NCI-H2196 treated with DMSO at 0.1 percent for 48 hours (cell line): ENCODE measurements around the gene AMBP.
"Not testable (repeated sequence)": the region's sequence is repeated elsewhere in the genome, so short reads cannot be mapped to it uniquely, and the experiment has no call there.

ENCODE experiments used
- DNase-seq: peaks from one replicate; lab custom pipeline; 2025; ENCODE audit not compliant: unreplicated experiment; lab: John Stamatoyannopoulos, UW

Gene AMBP

GRCh38 chr9:114053246-114054005, 24.7 kb downstream of the AMBP start:
- DNase-seq: no peak

DNA sequence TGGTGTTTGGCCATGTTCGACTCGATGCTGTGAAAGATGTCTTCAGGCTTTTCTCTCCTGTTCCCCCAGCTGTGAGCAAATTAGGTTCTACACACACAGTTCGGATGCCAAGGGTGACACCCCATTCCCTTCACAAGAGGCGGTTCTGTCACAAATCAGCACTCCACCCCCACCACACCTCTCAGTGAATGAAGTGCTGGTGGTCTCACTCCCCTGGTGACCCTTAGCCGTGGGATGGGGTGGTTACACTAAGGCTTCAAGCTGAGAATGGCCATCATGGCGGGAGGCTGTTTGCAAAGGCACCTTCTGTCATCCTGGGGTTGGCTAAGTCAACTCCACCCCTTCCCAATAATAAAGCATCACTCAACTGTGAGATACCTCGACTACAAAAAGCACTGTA, 26.4 kb downstream of the AMBP start:
- no peak for DNase-seq

- DNase-seq: no peak
Measured at GRCh38 chr9:114051281-114051680, 26.8 kb downstream of the AMBP start.

- no peak for DNase-seq
Measured at GRCh38 chr9:114050646-114051045, 27.5 kb downstream of the AMBP start.

DNA sequence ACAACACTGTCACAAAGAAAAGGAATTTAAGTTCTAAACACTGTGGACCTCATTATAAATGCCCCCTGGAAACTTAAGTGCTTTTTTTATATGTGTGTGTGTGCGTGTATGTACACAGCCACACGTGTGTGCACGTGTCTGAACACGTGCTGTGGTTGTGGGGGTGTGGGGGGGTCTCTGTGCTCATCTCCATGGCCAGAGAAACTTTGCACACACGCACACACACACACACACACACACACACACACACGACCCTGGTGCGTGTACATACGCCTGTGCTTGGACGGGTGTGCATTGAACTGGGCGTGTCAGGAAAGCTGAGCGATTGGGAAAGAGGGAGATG, 27.9 kb downstream of the AMBP start:
- no peak for DNase-seq

DNA sequence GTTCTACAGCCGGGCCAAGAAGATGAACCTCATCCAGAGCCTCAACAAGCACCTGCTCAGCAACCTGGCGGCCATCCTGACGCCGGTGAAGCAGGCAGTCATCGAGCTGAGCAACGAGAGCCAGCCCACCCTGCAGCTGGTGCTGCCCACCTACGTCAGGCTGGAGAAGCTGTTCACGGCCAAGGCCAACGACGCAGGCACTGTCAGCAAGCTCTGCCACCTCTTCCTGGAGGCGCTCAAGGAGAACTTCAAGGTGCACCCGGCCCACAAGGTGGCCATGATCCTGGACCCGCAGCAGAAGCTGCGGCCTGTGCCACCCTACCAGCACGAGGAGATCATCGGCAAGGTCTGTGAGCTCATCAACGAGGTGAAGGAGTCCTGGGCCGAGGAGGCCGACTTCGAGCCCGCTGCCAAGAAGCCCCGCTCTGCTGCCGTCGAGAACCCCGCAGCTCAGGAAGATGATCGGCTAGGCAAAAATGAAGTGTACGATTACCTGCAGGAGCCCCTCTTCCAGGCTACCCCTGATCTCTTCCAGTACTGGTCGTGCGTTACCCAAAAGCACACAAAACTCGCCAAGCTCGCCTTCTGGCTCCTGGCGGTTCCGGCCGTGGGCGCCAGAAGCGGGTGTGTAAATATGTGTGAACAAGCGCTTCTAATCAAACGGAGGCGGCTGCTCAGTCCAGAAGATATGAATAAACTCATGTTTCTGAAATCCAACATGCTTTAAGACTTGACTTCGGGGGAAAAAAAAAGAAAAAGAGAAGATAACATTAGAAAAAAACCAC, 28.5 kb downstream of the AMBP start:
- no peak for DNase-seq

DNA sequence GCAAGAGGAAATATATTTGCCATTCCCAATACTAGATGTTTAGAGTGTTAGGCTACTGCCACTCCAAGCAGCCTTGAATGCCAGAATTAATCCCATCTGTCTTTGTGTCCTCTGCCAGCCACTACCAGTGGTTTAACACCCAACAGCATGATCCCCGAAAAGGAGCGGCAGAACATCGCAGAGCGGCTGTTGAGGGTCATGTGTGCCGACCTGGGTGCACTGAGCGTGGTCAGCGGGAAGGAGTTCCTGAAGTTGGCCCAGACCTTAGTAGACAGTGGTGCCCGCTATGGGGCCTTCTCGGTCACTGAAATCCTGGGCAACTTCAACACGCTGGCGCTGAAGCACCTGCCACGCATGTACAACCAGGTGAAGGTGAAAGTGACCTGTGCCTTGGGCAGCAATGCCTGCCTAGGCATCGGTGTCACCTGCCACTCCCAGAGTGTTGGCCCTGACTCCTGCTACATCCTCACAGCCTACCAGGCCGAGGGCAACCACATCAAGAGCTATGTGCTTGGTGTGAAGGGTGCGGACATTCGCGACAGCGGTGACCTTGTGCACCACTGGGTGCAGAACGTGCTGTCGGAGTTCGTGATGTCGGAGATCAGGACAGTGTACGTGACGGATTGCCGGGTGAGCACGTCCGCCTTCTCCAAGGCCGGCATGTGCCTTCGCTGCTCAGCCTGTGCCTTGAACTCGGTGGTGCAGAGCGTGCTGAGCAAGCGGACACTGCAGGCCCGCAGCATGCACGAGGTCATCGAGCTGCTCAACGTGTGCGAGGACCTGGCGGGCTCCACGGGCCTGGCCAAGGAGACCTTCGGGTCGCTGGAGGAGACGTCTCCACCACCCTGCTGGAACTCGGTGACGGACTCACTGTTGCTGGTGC, 29.3 kb downstream of the AMBP start:
- DNase-seq: no peak

DNA sequence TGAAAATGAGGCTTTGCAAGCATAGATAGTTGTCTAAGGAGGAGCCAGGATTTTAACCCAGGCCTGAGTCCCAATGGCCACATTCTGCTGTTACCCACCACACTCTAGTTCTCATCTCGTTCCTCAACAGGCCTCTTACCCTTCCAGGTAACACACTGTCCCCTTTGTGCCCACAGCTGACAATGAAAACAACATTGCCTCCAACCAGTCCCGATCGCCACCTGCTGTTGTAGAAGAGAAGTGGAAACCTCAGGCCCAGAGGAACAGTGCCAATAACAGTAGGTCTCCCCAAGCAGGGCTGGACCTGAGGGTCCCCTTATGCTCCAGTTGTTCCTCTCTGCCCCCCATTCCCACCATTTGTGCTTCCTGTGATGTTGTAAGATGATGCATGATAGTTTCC, 30.4 kb downstream of the AMBP start:
- no peak for DNase-seq

- no peak for DNase-seq
Measured at GRCh38 chr9:114046875-114047274, 31.2 kb downstream of the AMBP start.

- DNase-seq: no peak
Measured at GRCh38 chr9:114046237-114046755, 31.8 kb downstream of the AMBP start.

DNA sequence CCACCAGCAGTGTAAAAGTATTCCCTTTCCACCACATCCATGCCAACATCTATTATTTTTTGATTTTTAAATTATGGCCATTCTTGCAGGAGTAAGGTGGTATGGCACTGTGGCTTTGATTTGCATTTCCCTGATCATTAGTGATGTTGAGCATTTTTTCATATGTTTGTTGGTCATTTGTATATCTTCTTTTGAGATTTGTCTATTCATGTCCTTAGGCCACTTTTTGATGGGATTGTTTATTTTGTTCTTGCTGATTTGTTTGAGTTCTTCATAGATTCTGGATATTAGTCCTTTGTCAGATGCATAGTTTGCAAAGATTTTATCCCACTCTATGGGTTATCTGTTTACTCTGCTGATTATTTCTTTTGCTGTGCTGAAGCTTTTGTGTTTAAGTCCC, 34.4 kb downstream of the AMBP start:
- DNase-seq: not testable (repeated sequence)

- DNase-seq: no peak
Measured at GRCh38 chr9:114039484-114039883, 38.6 kb downstream of the AMBP start.

GRCh38 chr9:114038724-114039313, 39.3 kb downstream of the AMBP start:
- no peak for DNase-seq

DNA sequence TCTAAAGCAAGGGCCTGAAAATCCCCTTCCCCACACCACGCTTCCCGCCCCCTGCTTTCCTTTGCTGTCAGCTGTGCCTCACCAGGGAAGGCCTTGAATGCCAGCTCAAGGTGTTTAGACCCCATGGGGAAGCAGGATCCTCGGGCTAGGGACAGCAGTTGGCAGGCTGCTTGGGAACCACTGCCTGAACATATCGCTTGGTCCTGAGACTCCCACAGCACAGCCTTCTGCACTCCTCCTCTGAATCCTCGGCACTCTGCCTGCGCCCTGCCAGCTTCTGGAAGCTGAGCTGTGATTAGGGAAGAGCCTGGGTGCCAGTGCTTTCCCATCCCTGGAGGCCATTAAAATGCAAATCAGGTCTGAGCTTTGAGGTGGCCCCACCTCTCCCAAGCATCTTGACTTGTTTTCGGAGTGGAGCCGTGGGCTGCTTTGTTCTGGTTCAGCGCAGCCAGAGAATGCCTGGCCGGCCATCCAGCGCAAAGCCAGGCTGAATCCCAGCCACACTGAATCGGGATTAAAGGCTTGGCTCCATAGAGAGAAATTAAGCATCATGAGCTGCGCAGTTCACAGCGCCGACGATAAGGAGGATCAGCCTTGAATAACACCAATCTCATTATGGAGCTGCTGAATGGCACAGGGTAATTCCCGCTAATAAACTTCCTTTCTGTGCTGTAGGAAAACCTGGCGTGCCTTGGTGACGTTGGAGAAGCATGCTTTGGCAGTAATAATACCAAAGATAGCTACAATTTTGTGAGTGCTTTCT, 40.0 kb downstream of the AMBP start:
- no peak for DNase-seq

- DNase-seq: no peak
Measured at GRCh38 chr9:114037249-114037648, 40.9 kb downstream of the AMBP start.

DNA sequence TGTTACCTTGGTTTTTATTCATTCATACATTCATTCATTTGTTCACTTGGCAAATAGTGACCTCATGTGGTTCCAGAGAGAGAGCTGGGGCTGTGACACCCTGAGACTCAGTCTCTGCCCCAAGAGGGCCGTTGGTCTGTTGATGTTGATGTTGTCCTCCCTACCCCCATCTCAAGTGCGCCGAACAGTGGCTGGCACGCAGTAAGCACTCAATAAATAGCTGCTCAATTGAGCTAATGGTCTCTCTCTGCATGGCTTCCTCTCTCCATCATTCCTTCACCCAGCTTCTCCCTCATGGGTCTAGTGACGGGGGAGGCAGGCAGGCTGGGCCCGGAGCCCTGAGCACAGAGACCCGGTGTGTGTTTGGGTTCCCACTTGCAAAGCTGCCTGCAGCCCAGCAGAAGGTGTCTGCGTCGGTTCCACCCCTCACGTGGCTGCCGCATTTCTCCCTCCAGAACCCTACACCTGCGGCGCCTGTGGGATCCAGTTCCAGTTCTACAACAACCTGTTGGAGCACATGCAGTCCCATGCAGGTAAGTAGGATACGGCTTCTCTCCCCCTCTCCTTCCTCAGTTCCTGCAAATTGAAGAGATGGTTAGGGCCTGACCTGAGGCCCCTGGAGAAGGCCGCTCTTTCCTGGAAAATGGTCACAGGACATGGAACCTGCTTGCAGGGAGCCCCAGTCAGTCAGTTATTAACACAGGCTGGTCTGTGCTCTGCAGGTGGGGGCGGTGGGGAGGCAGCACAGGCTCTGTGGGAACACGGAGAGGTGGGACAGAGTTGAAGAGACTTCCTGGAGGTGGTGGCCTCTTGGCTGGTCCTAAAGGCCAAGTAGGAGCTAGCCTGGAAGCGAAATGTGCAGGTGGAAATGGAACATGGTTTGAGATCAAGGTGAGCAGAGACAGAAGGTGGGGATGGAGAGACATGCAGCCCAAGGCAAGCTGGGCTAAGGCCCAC, 42.0 kb downstream of the AMBP start:
- no peak for DNase-seq

DNA sequence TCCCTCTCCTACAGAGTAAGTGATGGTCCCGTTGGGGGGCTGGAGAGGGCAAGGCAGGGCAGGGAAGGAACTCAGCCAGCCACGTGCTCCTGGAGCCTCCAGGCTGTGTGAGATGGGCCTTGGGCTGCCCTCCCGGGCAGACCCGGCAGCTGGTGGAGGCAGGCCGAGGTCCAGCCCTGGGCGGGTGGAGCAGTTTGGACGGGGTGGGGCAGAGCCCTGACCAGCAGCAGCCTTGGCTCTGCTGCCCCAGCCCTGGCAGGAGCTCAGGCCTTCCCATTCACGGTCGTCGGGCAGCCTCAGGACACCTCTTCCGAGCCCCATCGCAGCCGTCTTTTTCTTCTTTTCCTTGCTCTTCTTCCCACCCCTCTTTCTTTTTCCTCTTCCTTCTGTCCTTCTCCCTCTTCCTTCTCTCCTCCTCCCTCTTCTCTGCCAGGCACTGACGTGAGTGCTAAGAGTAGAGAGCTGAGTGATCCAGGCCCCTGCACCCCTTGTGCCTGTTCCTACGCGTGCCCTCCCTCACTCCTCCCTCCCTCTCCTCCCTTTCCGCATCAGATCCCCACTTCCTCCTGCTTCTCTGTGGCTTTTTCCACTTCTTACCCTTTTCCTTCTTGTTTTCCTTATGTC, 42.8 kb downstream of the AMBP start:
- DNase-seq: no peak

- DNase-seq: no peak
Measured at GRCh38 chr9:114034661-114035062, 43.4 kb downstream of the AMBP start.

DNA sequence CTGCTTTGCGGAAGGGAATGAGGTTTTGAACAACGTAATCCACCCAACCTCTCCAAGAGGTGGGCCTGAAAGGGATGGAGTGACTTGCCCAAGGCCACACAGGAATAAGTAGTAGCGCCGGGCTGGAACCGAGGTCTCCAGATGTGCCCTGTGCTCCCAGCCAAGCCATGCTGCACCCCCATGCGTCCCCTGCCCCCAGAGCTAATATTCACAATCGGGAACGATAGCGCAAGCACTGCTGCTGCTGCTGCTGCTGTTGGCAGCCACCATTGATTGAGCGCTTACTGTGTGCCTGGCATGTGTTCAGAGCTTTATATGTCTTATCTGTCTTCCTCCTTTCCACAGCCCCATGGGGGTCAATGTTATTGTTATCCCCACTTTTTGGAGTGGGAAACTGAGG, 43.9 kb downstream of the AMBP start:
- no peak for DNase-seq
